Middle frontal gyrus (tissue), 1 donor: ENCODE results near the gene CBX2.

Experiments
- DNase-seq: peaks from one replicate; pipeline ENCODE4 v3.0.0-alpha.2; 2015; ENCODE audit warnings: low spot score; ENCODE audit errors: extremely low spot score

CBX2 gene

DNA sequence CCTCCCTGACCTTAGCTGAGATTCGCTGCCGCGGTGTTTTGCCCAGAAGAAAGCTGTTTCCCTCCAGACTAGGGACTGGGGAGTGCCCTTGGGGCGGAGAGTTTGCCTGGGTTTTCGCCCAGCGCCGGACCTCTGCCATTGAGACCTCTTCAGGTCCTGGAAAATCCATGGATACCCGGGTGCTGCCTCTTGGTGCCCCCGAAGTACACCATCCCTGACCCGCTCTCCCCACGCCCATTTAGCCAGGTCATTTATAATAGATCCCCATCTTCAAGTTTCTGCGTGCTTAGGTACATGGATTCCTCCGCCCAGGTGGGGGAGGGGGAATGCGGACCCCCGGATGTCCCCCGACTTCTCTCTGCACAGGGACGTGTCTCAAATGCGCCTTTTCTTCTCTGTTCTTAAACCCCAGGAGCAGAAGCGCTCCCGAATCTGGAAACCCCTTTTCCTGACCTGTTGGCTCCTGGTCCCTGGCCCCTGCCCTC lies 34.0 kb downstream of the CBX2 start:
- no peak for DNase-seq

DNA sequence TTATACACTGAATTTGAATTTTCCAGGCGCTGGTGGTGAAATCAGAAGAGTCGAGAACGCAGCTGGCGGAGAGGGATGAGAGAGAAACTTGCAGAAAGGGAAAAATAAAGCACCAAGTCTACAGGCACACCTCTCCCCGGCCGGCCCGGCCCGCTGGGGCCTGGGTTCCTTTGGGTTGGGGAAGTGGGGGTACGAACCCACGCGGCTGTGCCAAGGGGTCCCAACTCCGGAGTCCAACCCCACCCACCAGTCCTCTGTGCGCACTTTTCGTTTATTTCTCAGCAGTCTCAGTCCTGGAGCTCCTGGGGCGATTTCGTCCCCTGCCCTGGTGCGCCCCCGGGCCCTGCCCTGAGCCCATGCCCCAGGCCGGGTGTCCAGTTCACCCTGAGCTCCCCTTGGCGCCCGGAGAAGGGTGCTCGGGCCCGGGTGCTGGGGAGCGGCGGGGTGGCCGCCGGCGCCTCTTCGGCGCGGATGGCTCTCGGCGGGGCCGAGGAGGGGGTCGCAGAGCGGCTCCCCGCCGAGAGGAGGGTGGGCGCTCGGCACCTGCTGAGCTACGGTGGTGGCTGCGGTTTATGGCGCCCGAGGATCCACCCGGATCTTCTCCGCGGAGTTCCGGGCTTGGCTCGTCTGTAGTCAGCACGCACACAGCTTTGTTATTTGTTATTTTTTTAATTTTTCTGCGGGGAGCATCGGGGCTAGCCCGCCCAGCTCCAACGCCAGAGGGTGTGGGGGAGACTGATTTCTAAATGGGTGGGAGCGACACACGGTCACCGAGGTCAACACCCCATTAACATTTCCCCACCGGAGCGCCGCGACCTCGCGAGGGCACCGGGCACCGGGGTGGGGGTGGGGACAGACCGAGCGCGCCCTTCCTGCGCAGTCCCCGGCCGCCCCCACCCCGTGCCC lies 34.7 kb downstream of the CBX2 start:
- DNase-seq = no peak

DNA sequence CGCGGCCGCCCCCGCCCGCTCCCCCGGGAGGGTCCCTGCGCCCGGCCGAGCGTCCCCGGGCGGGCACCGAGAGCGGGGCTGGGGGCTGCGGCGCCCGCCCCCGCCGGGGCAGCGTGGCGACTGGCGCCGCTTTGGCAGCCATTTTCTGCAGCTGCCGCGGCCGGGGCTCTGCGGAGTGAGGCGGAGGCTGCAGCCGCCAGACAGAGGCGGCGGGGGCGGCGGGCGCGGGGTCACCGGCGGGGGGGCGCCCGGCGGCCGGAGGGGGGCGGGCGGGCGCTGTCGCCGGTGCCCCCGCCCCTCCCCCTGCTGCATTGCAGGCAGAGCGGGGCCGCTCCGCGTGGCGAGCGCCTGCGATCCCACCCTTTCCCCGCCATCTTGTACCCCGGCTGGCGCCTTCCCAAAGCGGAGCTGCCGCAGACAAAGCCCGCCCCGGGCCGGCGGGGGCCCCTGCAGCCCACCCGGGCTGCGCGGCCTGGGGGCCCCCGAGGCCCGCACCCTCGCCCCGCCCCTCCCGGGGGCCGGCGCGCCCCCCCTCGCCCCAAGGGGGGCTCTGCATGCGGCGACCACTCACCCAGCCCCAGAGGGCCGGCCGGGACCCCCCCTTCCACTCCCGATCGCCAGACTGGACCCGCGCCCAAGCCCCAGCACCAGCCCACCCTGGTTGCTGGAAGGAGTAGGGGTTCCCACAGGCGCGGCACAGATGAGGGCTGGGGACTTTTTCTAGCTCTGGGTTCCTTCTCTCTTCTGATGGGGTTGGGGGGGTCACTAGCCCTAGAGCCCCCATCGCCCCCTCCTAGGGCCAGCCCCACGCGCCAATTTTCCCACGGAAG lies 35.6 kb downstream of the CBX2 start:
- DNase-seq = no peak

- no peak for DNase-seq
Observed at GRCh38 chr17:79814127-79814973, 36.4 kb downstream of the CBX2 start.

GRCh38 chr17:79814974-79815835 lies 37.3 kb downstream of the CBX2 start:
- DNase-seq = no peak

DNA sequence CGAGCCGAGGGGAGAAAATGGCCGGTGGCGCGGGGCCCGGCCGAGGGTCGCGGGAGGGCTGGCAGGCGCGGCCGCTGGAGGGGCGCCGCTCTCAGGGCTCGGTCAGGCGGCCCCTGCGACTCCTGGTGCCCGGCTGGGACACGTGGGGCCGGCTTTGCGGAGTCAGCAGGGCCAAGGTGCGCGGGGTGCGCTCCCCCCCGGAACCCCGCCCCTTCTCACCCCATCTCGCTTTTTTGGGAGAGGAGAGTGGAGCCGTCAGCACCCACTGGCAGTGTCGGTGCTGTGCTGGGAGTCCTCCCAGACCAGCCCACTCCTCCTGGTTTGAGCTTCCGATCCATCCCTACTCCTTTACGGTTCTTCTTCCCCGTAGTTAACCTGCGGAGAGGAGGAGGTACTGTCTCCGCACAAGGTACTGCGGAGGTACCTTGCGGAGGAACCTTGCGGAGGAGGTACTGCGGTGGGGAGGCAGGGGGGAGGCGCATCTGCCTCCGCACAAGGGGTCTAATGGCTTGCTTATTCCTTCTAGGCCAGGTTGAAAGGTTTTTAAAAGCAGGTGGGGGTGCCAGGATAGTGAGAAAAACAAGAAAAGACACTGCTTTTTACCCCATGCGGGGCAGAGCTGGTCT lies 38.0 kb downstream of the CBX2 start:
- DNase-seq = no peak

- no peak for DNase-seq
Observed at GRCh38 chr17:79818026-79818758, 40.2 kb downstream of the CBX2 start.

DNA sequence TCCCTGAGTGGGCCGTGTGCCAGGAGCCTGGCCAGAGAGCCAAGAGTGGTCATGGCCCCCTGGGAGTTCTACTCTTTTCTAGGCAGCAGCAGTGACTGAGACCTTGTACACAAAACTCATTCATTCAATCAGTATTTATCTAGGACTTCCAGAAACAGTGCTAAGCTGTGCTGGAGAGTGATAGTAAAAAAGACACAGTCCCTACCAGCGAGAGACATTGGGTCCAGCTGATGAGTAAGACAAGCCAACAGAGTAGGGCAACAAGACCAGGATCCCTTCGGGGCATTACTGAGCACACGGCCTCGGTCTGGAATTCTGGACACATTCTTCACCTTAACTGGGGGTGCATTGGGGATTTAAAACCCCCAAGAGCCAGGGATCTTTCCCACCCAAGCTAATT lies 41.1 kb downstream of the CBX2 start:
- DNase-seq = no peak

DNA sequence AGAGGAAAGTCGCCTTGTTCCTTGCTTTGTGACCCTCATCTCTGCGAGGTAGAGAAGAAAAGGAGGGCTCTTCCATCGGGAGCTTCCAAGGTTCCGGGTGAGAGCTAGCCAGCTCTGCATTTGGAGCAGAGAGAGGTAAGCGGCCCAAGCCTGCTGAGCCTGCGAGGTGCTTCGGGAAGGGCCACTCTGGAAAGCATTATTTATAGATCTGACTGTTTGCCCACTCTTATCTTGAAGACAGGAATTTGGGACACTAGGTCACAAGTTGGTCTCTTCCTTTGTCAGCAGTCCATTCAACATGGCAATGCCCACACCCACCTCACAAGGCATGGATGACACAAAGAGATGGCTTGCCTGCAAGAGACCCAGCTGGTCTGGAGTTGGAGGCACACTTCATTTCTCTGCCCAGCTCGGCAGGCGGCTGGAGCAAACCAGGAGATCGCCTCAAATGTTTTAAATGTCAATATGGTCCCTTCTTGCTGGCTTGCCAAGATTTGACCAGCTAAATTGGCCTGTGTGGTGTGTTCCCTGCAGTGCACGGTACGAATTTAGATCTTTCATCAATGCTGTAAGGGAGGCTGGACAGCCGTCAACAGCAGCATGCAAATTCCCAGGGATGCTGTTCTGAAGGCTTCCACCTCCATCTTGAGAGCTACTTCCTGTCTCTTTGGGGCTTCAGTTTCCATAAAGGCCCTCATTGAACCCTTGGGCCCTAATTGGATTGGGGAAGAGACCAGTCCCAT lies 41.8 kb downstream of the CBX2 start:
- no peak for DNase-seq

GRCh38 chr17:79820959-79821330 lies 43.0 kb downstream of the CBX2 start:
- DNase-seq = no peak

DNA sequence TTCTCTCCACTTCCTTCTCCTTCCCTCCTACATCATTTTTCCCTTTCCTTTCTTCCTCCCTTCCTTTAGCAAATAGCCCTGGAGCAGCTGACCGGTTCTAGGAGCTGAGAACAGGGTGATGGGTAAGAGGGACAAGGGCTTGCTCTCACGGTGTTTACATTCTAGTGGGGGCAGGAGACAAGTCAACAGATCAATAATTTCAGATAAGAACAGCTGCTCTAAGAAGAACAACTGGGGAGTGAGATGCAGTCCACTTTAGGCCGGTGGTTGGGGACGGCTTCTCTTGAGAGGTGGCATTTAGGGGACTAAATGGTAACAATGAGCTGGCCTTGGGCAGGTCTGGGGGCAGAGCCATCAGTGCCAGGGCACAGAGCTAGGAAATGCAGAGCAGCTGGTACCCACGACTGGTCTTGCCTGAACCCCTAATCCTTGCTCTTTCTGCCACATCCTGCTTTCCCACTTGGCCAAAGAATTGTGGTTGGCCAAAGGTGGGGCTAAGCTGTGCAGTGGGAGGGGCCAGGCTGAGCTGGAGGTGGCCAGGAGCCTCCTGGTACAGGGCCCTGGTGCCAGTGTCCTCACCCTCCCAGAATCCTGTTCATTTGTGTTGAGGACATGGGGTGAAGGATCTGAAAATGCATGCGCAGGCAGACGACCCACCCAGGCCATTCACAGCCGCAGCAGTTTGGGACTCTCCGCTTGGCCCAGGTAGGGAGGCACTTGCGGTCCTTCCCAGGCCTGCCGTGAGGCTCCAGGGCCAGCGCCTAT lies 43.6 kb downstream of the CBX2 start:
- DNase-seq = no peak

DNA sequence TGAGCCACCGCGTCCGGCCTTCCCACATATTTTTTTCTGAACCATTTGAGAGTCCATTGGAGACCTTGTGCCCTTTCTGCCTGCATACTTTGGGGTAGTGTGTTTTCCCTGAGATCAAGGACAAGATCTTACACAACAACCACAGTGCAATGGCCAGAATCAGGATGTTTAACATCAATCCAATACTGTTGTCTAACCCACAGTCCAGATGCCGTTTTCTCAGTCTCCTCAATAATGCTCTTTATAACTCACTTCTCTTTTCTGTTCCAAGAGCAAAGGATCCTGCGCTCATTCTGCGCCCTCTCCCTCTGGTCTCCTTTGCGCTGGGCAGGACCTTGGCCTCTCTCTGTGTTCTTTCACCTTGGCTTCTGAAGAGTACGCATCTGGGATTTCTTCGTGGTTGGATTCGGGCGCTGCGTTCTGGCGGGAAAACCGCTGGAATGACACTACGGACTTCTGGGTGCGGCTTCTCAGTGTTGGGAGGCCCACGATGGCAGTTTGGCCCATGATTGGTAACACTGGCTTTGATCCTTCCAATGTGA lies 44.7 kb downstream of the CBX2 start:
- no peak for DNase-seq

- DNase-seq = no peak
Observed at GRCh38 chr17:79824234-79824633, 46.3 kb downstream of the CBX2 start.

- no peak for DNase-seq
Observed at GRCh38 chr17:79824893-79825579, 47.1 kb downstream of the CBX2 start.

- no peak for DNase-seq
Observed at GRCh38 chr17:79825580-79825921, 47.6 kb downstream of the CBX2 start.

DNA sequence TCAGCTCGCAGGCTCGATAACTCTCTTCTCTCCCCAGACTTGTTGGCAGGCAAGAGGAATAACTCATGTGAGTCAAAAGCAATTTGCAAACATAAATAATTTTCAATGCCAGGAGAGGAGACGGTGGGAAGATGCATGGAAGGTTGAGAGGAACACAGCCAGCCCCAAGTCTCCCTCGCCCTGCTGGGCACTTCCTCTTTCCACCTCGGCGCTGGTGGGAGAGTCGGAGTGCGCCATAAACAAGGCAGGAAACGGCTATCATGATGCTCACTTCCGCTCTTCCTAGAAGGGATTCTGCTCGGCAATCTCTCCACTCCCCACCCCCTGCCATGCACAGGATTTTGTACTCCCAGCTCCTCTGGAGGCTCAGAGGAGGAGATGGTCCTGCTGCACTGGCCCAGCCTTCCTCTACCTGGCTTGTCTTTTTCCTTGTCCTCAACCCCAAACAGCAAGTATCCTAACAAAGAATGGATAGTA lies 48.3 kb downstream of the CBX2 start:
- DNase-seq = no peak
